Measurements from ENCODE around the gene DAGLA.
A peak's percentile ranks its signal among the peaks of the same experiment; 100 is the strongest.

DAGLA gene

GRCh38 chr11:61743486-61744095 lies 63.4 kb downstream of the DAGLA start:
- no peak for DNase-seq (ENCODE audit: low read depth in 2 of 2, low spot score in 1 of 2)

GRCh38 chr11:61744181-61744580 lies 64.0 kb downstream of the DAGLA start:
- no peak for DNase-seq (ENCODE audit: low read depth in 2 of 2, low spot score in 1 of 2)

GRCh38 chr11:61744609-61745156 lies 64.5 kb downstream of the DAGLA start:
- DNase-seq (ENCODE audit: low read depth in 2 of 2, low spot score in 1 of 2), result no peak

- DNase-seq (ENCODE audit: low read depth in 2 of 2, low spot score in 1 of 2), result no peak
Measured at GRCh38 chr11:61745781-61746441, 65.7 kb downstream of the DAGLA start.

- no peak for DNase-seq (ENCODE audit: low read depth in 2 of 2, low spot score in 1 of 2)
Measured at GRCh38 chr11:61746442-61747191, 66.4 kb downstream of the DAGLA start.

- no peak for DNase-seq (ENCODE audit: low read depth in 2 of 2, low spot score in 1 of 2)
Measured at GRCh38 chr11:61747192-61747966, 67.2 kb downstream of the DAGLA start.

GRCh38 chr11:61747967-61748285 lies 67.7 kb downstream of the DAGLA start:
- no peak for DNase-seq (ENCODE audit: low read depth in 2 of 2, low spot score in 1 of 2)

GRCh38 chr11:61749591-61750217 lies 69.5 kb downstream of the DAGLA start:
- no peak for DNase-seq (ENCODE audit: low read depth in 2 of 2, low spot score in 1 of 2)

GRCh38 chr11:61750631-61751273 lies 70.6 kb downstream of the DAGLA start:
- no peak for DNase-seq (ENCODE audit: low read depth in 2 of 2, low spot score in 1 of 2)

- no peak for DNase-seq (ENCODE audit: low read depth in 2 of 2, low spot score in 1 of 2)
Measured at GRCh38 chr11:61751384-61751783, 71.2 kb downstream of the DAGLA start.

GRCh38 chr11:61752117-61752924 lies 72.1 kb downstream of the DAGLA start, which contains the start of gene MYRF:
MYRF (plus strand) TSS chr11:61752636; CDS start chr11:61752745, 109 bp downstream.
- DNase-seq (ENCODE audit: low read depth in 2 of 2, low spot score in 1 of 2), result peak in 1 of 2 donors; percentile 25

GRCh38 chr11:61752925-61753521 lies 72.8 kb downstream of the DAGLA start:
- DNase-seq (ENCODE audit: low read depth in 2 of 2, low spot score in 1 of 2), result no peak

- no peak for DNase-seq (ENCODE audit: low read depth in 2 of 2, low spot score in 1 of 2)
Measured at GRCh38 chr11:61753672-61754071, 73.5 kb downstream of the DAGLA start.

GRCh38 chr11:61754534-61755482 lies 74.6 kb downstream of the DAGLA start:
- no peak for DNase-seq (ENCODE audit: low read depth in 2 of 2, low spot score in 1 of 2)

GRCh38 chr11:61756147-61756451 lies 75.9 kb downstream of the DAGLA start:
- DNase-seq (ENCODE audit: low read depth in 2 of 2, low spot score in 1 of 2), result no peak

- DNase-seq (ENCODE audit: low read depth in 2 of 2, low spot score in 1 of 2), result peak in 1 of 2 donors; percentile 25
Measured at GRCh38 chr11:61756452-61757212, 76.4 kb downstream of the DAGLA start.

GRCh38 chr11:61757213-61757862 lies 77.1 kb downstream of the DAGLA start:
- no peak for DNase-seq (ENCODE audit: low read depth in 2 of 2, low spot score in 1 of 2)

Data from stimulated activated CD8-positive, alpha-beta memory T cell treated with anti-CD3 and anti-CD28 coated beads, Interleukin-4, amount 100 ng/mL, for 1 hour (primary cell).